ENCODE data around the gene RHBDD3.

RHBDD3 gene

DNA sequence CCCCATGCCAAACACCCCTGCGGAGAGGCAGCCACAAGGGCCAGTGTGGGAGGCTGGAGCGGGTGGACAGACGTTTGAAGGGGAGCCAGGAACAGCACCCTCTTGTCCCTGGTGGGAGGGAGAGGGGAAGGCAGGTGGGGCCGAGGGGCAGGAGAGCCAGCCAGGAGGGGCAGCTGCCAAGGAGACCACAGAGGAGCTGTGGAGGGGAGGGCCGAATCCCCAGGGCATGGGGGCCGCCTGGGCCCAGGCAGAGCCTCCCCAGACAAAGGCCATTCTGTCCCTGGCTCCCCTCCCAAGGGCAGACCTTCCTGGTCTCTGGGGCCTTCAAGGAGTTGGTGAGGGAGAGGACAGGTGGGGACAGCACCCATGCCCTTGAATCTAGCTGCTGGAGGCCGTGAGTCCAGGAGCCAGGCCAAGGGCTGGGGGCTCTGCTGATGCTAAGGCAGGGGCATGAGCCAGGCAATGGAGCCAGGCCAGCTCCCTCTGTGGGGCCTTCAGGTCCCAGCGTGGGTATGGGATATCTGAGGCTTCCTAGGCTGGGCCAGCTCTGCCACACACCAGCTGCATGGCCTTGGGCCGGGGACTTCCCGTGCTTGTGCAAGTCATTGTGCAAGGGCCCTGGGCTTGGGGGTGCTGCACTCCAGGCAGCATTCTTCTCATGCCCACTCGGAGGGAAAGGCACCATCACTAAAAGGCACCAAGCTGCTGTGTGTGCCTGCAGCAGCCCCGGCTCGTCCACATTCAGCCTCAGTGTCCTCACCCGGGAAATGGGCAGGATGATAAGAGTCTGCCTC, 50.7 kb downstream of the RHBDD3 start:
- no peak for DNase-seq

- DNase-seq: no peak
These were observed 51.5 kb downstream of the RHBDD3 start for GRCh38 chr22:29216011-29216872.

GRCh38 chr22:29215012-29215860, 52.5 kb downstream of the RHBDD3 start:
- no peak for DNase-seq

DNA sequence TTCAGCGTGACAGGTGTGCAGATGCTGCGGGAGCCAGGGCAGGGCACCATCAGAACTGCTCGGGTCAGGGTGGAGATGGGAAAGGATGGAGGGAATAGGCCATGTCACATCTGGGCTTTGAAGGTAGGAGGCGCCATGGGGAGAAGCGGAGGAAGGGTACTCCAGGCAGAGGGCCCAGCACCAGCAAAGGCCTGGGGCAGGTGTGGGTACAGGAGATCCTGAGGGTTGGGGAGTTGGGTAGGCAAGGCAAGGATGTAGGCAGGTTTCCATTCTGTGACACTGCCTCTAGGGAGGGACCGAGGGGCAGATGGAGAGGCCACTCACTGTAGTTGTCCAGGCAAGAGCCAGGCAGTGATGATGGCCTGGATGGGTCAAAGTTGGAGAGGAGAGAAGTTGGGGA, 53.5 kb downstream of the RHBDD3 start:
- no peak for DNase-seq

GRCh38 chr22:29213493-29213892, 54.3 kb downstream of the RHBDD3 start:
- DNase-seq: no peak

GRCh38 chr22:29212743-29213142, 55.0 kb downstream of the RHBDD3 start:
- DNase-seq: no peak

GRCh38 chr22:29211466-29211865, 56.3 kb downstream of the RHBDD3 start:
- no peak for DNase-seq

DNA sequence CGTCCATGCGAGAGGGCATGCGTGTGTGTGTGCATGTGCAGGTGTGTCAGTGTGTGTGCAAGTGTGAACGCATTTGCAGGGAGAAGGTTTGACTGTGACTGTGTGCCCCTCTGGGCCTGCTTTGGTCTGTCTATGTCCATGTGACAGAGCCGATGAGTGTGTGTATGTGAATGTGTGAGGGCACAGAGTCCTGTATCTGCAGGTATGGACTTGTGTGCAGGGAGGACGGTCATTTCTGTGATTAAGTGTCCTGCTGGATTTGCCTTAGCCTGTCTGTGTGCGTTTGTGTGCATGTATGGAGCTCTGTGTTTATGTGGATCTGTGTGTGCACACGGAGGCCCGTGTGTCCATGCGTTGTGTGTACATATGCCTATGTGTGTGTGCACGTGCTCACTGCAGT, 56.7 kb downstream of the RHBDD3 start:
- no peak for DNase-seq

Measured in fibroblast of skin of back (primary cell).